KMS-11 (cell line): ENCODE measurements around the gene SLC25A24.
"Not testable (repeated sequence)": the region's sequence is repeated elsewhere in the genome, so short reads cannot be mapped to it uniquely, and the experiment has no call there.

ENCODE experiments used
- H2AFZ ChIP-seq: fragments of 200-600 bp; sonication (generic); 2 replicates; pipeline ENCODE4 v1.6.1; 2016; ENCODE audit warnings: antibody characterized with exemption, mixed run types, low read depth
- H3K27ac ChIP-seq: fragments of 200-600 bp; sonication (generic); 2 replicates; pipeline ENCODE4 v1.6.1; 2016; ENCODE audit warnings: mild to moderate bottlenecking, mixed run types
- H3K27me3 ChIP-seq: fragments of 200-600 bp; sonication (generic); 2 replicates; pipeline ENCODE4 v1.6.1; 2017; ENCODE audit warnings: mild to moderate bottlenecking, low read depth, mixed run types, moderate library complexity; ENCODE audit not compliant: insufficient read depth
- H3K36me3 ChIP-seq: fragments of 200-600 bp; sonication (generic); 2 replicates; pipeline ENCODE4 v1.6.1; 2017; ENCODE audit warnings: mild to moderate bottlenecking, mixed run types; ENCODE audit not compliant: insufficient read depth
- H3K4me1 ChIP-seq: fragments of 200-600 bp; sonication (generic); 2 replicates; pipeline ENCODE4 v1.6.1; 2016; ENCODE audit warnings: mild to moderate bottlenecking, low read depth, mixed run types; ENCODE audit not compliant: poor library complexity, severe bottlenecking
- H3K4me2 ChIP-seq: fragments of 200-600 bp; sonication (generic); 2 replicates; pipeline ENCODE4 v1.7.0; 2016; ENCODE audit warnings: mild to moderate bottlenecking, mixed run types
- H3K4me3 ChIP-seq: fragments of 200-600 bp; sonication (generic); IDR thresholded peaks from 2 replicates; pipeline ENCODE4 v1.6.1; 2017; ENCODE audit warnings: low read depth, low read length, mixed read lengths; ENCODE audit not compliant: insufficient read depth
- H3K79me2 ChIP-seq: fragments of 200-600 bp; sonication (generic); 2 replicates; pipeline ENCODE4 v1.6.1; 2016; ENCODE audit warnings: low read depth, mixed run types; ENCODE audit not compliant: insufficient read depth
- H3K9ac ChIP-seq: fragments of 200-600 bp; sonication (generic); 2 replicates; pipeline ENCODE4 v1.6.1; 2016; ENCODE audit warnings: mild to moderate bottlenecking, mixed run types
- H4K20me1 ChIP-seq: fragments of 200-600 bp; sonication (generic); 2 replicates; pipeline ENCODE4 v1.6.1; 2016; ENCODE audit warnings: mild to moderate bottlenecking, mixed run types; ENCODE audit not compliant: insufficient read depth
- TF ChIP-seq, protein P1 (sequence below): fragments of 200-600 bp; sonication (generic); conservative IDR thresholded peaks from 2 replicates; pipeline ENCODE4 v1.6.1; 2017; ENCODE audit warnings: low read depth, mild to moderate bottlenecking, antibody characterized with exemption, low read length, moderate library complexity, mixed read lengths

The SLC25A24 gene

DNA sequence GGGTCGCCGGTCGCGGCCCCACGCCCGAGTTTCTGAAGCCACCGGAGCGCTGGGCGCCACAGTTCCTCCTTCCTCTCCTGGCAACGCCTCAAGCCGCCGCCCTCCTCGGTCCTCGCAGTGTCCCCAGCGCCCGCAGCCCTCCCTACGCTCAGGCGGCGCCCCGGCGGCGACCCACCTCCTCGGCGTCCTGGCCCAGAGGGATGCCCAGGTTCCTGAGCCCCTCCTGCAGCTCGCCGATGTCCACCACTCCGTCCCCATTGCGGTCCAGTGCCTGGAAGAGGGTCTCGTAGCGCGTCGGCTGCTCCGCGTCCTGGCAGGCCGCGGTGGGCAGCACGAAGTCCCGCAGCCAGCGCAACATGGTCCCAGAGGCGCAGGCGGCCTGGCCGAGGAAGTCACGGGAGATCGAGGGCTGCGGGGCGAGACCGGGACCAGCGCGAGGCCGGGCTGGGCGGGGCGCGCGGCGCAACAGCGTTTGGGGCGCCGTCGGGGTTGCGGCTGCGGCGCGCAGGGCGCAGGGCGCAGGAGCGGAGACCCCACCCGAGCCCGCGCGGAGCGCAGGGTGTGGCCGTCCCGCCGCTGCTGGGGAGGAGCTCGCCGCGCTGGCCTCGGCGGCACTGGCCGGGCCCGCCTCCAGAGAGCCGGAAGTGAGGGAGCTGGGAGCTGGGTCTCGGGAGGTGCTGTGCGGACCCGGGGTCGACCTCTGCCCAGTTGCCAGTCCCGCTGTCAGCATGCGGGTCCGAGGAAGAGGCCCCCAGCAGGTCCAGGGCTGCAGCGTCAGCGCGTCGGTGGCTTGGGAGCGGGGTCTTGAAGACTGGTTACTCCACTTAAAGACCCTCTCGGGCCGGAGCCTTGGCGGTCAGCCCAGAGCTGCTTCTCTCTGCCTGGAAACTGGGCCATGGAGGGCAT, at the start of gene SLC25A24:
TSS of gene SLC25A24 (minus strand) at position 563 of the 906 bp plus-strand sequence. CDS start at position 358, 205 bp downstream.
- H3K9ac ChIP-seq = peak within 1 kb of the TSS; percentile 63; the same call in 1 of the 2 replicates
- no peaks in the 10 kb centered on the region for H4K20me1 ChIP-seq
- no peaks in the 10 kb centered on the region for H3K27me3 ChIP-seq
- peak within 1 kb of the TSS; percentile 88 for H2AFZ ChIP-seq
- H3K36me3 ChIP-seq = no peaks in the 10 kb centered on the region
- TF ChIP-seq, protein P1, sequence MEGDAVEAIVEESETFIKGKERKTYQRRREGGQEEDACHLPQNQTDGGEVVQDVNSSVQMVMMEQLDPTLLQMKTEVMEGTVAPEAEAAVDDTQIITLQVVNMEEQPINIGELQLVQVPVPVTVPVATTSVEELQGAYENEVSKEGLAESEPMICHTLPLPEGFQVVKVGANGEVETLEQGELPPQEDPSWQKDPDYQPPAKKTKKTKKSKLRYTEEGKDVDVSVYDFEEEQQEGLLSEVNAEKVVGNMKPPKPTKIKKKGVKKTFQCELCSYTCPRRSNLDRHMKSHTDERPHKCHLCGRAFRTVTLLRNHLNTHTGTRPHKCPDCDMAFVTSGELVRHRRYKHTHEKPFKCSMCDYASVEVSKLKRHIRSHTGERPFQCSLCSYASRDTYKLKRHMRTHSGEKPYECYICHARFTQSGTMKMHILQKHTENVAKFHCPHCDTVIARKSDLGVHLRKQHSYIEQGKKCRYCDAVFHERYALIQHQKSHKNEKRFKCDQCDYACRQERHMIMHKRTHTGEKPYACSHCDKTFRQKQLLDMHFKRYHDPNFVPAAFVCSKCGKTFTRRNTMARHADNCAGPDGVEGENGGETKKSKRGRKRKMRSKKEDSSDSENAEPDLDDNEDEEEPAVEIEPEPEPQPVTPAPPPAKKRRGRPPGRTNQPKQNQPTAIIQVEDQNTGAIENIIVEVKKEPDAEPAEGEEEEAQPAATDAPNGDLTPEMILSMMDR = no peak
- H3K79me2 ChIP-seq = peaks cover 32% of the 10 kb centered on the region
- peak within 1 kb of the TSS; percentile 69 for H3K27ac ChIP-seq
- H3K4me3 ChIP-seq = peak within 1 kb of the TSS; percentile 69
- peaks cover 17% of the 10 kb centered on the region for H3K4me1 ChIP-seq
- H3K4me2 ChIP-seq = peak within 1 kb of the TSS; percentile 94

DNA sequence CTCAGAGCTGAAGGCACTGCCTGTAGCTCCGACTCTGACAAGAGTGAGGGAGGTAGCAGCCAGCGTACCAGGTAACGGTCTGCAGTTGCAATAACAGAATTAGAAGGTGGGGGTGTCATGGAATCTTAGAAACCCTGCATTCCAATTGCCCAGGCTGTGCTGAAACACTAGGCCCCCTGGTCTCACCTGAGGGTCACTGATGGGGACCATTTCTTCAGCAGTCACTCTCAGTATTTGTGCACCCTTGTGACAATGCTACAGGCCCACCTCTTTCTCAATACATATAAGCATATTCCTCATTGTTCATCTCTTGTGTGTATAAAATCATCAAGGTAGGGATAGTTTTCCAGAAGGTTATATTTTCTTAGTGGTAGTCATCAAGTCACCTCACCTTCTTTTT, 43.8 kb upstream of the SLC25A24 start, which contains the start of gene NBPF4:
TSS of gene NBPF4 (minus strand) at position 101 of the 400 bp plus-strand sequence. CDS start 315 bp downstream, outside the sequence.
- H3K9ac ChIP-seq, H4K20me1 ChIP-seq, H3K27ac ChIP-seq, H3K79me2 ChIP-seq, H3K36me3 ChIP-seq, H2AFZ ChIP-seq, H3K4me2 ChIP-seq, H3K4me1 ChIP-seq, H3K27me3 ChIP-seq, H3K4me3 ChIP-seq: not testable (repeated sequence)

DNA sequence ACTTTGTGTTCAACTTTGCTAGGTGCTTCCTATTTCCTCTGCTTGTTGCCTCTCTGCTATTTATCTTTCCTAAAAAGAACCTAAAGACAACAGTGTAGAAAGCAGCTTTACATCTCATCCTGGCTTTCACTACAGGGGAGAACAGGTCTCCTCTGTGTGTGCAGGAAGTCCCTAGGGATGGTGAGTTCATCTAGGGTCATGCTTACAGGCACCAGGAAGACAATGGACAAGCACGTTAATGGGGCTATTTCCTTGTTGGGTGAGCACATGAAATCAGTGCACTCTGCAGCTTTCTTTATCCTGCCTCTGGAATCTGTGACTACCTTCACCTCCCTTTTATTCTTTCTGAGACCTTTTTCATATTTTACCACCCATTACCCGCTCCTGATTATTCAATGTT, 39.3 kb upstream of the SLC25A24 start:
- not testable (repeated sequence) for H3K36me3 ChIP-seq, H3K27me3 ChIP-seq, H3K27ac ChIP-seq, H3K4me2 ChIP-seq, H4K20me1 ChIP-seq, H3K4me1 ChIP-seq, H3K9ac ChIP-seq, H3K4me3 ChIP-seq, H2AFZ ChIP-seq, H3K79me2 ChIP-seq

- H3K36me3 ChIP-seq, H3K79me2 ChIP-seq, H4K20me1 ChIP-seq, H3K4me2 ChIP-seq, H3K27ac ChIP-seq, H3K4me3 ChIP-seq, H3K4me1 ChIP-seq, H3K27me3 ChIP-seq, H3K9ac ChIP-seq, H2AFZ ChIP-seq: not testable (repeated sequence)
Measured at GRCh38 chr1:108235308-108235707, 35.2 kb upstream of the SLC25A24 start.

DNA sequence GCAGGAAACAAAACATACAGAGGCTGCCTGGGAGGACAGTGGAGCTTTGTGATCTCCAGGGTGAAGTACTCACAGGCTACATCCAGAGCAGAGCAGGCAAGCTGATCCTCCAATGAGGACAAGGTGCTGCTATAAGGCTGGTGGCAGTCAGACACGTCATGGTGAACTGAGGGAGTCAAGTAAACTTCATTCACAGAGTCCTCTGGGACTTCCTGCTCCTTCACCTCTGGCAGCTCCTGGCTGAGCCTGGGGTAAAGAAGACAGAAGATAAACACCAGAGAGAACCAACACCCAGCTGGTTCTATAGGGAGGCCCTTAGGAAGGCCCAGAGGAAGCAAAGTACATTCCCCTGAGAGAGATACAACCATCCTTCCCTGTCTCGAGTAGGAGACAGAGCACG, 32.0 kb upstream of the SLC25A24 start:
- H3K79me2 ChIP-seq, H3K27ac ChIP-seq, H2AFZ ChIP-seq, H3K27me3 ChIP-seq, H3K4me1 ChIP-seq, H3K4me3 ChIP-seq, H3K36me3 ChIP-seq, H3K4me2 ChIP-seq, H3K9ac ChIP-seq, H4K20me1 ChIP-seq: not testable (repeated sequence)

GRCh38 chr1:108229976-108230375, 29.8 kb upstream of the SLC25A24 start:
- H3K36me3 ChIP-seq, H2AFZ ChIP-seq, H3K4me1 ChIP-seq, H3K9ac ChIP-seq, H3K27me3 ChIP-seq, H3K27ac ChIP-seq, H4K20me1 ChIP-seq, H3K4me3 ChIP-seq, H3K4me2 ChIP-seq, H3K79me2 ChIP-seq: not testable (repeated sequence)

DNA sequence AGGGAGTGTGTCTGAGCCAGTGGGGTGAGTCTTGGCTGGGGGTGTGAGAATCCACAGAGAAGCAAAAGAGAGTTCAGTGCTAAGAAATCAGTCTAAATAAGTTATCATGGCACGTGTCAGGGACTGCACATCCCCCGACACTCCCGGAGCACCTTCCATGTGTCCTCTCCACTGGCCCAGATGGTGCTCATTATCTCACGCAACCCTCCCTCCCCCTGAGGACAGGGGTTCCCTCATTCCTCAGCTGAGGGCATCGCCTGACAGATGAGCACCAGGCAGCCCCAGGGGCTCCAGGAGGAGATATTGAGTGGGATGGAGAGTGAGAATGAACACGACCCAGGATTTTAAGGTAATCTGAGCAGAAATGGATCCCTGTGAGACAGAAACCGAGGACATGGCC, 27.6 kb upstream of the SLC25A24 start:
- H3K4me1 ChIP-seq, H4K20me1 ChIP-seq, H3K79me2 ChIP-seq, H3K4me2 ChIP-seq, H2AFZ ChIP-seq, H3K27me3 ChIP-seq, H3K36me3 ChIP-seq, H3K9ac ChIP-seq, H3K27ac ChIP-seq, H3K4me3 ChIP-seq: not testable (repeated sequence)

- not testable (repeated sequence) for H3K4me2 ChIP-seq, H3K4me3 ChIP-seq, H2AFZ ChIP-seq, H3K9ac ChIP-seq, H3K4me1 ChIP-seq, H3K79me2 ChIP-seq, H3K27ac ChIP-seq, H4K20me1 ChIP-seq, H3K36me3 ChIP-seq, H3K27me3 ChIP-seq
Measured at GRCh38 chr1:108226855-108227254, 26.7 kb upstream of the SLC25A24 start.

GRCh38 chr1:108223226-108223625, 23.1 kb upstream of the SLC25A24 start:
- H3K4me1 ChIP-seq, H3K27me3 ChIP-seq, H3K4me3 ChIP-seq, H3K36me3 ChIP-seq, H2AFZ ChIP-seq, H3K9ac ChIP-seq, H3K27ac ChIP-seq, H4K20me1 ChIP-seq, H3K79me2 ChIP-seq, H3K4me2 ChIP-seq: not testable (repeated sequence)
